ENCODE measurements around the gene ZNF93. TPM values are rescaled to one million over a fixed set of nuclear protein-coding genes. Genes with fewer than 3 reads are reported as not detected.
A peak's percentile ranks its signal among the peaks of the same experiment; 100 is the strongest.
"Not testable (repeated sequence)": the region's sequence is repeated elsewhere in the genome, so short reads cannot be mapped to it uniquely, and the experiment has no call there.

Gene ZNF93
- total RNA-seq, 2 donors from 2014 or later, result 47.7 to 53.3 TPM

DNA sequence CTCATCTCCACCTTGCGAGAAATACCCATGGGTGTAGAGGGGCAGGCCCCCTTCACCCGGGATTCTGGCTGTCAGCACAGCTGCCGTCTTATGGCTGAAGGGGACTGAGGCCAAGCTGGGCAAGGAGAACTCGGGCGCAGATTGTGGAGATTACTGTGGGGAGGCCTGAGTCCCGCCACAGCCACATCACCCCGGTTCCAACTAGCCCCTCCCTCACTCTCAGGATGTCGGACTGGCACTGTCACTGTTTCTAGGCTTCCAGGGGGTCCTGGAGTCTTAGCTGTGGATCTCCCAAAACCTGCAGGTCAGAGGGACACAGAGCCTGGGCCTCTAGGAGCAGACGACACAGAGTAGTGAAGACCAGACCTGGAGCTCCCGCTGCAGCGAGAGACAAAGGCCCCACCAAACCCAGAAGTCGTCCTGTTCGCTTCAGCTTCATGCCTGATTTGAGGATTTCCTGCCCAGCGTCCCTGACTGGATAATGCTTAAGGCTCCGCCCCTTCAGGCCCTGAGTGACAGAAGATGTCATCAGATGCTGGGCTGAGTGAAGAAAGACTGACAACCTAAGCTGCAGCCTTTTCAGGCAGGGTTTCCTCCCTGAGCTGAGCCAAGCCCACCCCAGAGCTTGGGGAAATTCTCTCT lies 55.8 kb downstream of the ZNF93 start:
- Histone ChIP-seq H3K4me1 (ENCODE audit: control insufficient read depth, insufficient read depth, low read length) (no peaks in the 10 kb centered on the region), H3K9ac (ENCODE audit: extremely low read depth, low read length, poor library complexity, severe bottlenecking) (no peak overlapping the region), H3K27me3 (ENCODE audit: control insufficient read depth, insufficient read depth, low read length, poor library complexity, severe bottlenecking) (no peaks in the 10 kb centered on the region), H3K36me3 (ENCODE audit: control insufficient read depth, insufficient read depth, low read length) (no peaks in the 10 kb centered on the region), H3K9me3 (ENCODE audit: control insufficient read depth, low read length) (peaks cover 14% of the 10 kb centered on the region), H3K4me3 (ENCODE audit: low read length) (no peak overlapping the region), H3K27ac (ENCODE audit: low read depth, low read length) (no peak overlapping the region)
- H3K27ac Mint-ChIP-seq, result no peak overlapping the region
- 83 to 85% methylated on average over 8 to 15 of the region's 15 CpGs for WGBS, 2 experiments (ENCODE audit: insufficient coverage in 1 of 2, insufficient read length in 1 of 2)
- DNase-seq, result peak; percentile 78
- no peaks in the 10 kb centered on the region for H3K36me3 Mint-ChIP-seq (ENCODE audit: low read depth)
- peak overlapping the region; percentile 28 for H3K4me3 Mint-ChIP-seq
- peaks cover 2% of the 10 kb centered on the region for H3K27me3 Mint-ChIP-seq (ENCODE audit: insufficient read depth)
- TF ChIP-seq, protein P1, sequence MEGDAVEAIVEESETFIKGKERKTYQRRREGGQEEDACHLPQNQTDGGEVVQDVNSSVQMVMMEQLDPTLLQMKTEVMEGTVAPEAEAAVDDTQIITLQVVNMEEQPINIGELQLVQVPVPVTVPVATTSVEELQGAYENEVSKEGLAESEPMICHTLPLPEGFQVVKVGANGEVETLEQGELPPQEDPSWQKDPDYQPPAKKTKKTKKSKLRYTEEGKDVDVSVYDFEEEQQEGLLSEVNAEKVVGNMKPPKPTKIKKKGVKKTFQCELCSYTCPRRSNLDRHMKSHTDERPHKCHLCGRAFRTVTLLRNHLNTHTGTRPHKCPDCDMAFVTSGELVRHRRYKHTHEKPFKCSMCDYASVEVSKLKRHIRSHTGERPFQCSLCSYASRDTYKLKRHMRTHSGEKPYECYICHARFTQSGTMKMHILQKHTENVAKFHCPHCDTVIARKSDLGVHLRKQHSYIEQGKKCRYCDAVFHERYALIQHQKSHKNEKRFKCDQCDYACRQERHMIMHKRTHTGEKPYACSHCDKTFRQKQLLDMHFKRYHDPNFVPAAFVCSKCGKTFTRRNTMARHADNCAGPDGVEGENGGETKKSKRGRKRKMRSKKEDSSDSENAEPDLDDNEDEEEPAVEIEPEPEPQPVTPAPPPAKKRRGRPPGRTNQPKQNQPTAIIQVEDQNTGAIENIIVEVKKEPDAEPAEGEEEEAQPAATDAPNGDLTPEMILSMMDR (conservative IDR thresholded peaks at IDR 0.05), result no peak
- peaks cover 2% of the 10 kb centered on the region for H3K4me1 Mint-ChIP-seq
- H3K9me3 Mint-ChIP-seq, result peaks cover 15% of the 10 kb centered on the region

DNA sequence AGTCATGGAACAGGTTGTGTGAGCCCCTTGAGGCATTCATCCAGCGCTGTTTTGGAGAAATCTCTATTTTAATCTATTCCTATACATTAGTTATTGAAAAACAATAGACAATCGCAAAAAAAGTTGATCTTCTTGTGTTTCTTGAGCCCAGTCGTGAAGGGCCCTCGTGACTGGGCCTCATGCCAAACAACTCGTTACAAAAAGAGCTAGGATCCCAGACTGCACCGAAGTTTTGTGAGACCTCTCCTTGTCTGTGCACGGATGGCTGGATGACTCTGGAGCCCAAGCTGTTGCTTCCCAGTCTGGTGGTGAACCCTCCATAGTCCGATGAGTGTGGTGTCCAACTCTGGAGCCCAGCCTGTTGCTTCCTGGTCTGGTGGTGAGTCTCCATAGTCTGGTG lies 57.0 kb downstream of the ZNF93 start:
- H3K4me3 ChIP-seq (ENCODE audit: low read length), result not testable (repeated sequence)

DNA sequence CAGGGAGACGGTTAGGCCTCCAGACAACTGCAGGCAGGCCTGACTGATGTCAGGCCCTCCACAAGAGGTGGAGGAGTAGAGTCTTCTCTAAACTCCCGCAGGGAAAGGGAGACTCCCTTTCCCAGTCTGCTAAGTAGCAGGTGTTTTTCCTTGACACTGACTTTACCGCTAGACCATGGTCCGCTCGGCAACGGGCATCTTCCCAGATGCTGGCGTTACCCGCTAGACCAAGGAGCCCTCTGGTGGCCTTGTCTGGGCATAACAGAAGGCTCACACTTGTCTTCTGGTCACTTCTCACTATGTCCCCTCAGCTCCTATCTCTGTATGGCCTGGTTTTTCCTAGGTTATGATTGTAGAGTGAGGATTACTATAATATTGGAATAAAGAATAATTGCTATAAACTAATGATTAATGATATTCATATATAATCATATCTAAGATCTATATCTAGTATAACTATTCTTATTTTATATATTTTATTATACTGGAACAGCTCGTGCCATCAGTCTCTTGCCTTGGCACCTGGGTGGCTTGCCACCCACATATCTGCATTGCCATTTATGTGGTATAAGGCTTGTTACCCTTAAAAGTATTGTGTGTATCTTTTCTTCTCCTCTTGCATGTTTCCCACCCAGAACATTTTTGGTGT lies 58.5 kb downstream of the ZNF93 start:
- H3K27ac ChIP-seq (ENCODE audit: low read depth, low read length); H3K4me1 ChIP-seq (ENCODE audit: control insufficient read depth, insufficient read depth, low read length); H3K4me3 ChIP-seq (ENCODE audit: low read length); H3K4me1 Mint-ChIP-seq; H3K36me3 Mint-ChIP-seq (ENCODE audit: low read depth); H3K4me3 Mint-ChIP-seq; H3K27ac Mint-ChIP-seq; H3K9ac ChIP-seq (ENCODE audit: extremely low read depth, low read length, poor library complexity, severe bottlenecking); H3K36me3 ChIP-seq (ENCODE audit: control insufficient read depth, insufficient read depth, low read length); H3K27me3 Mint-ChIP-seq (ENCODE audit: insufficient read depth); H3K27me3 ChIP-seq (ENCODE audit: control insufficient read depth, insufficient read depth, low read length, poor library complexity, severe bottlenecking): not testable (repeated sequence)
- peak; percentile 90 for DNase-seq
- WGBS, 2 experiments (ENCODE audit: insufficient coverage in 1 of 2, insufficient read length in 1 of 2), result 26% methylated on average over 8 of the region's 9 CpGs; no CpG with 5 or more reads in 1 of the 2 experiments
- peaks cover 29% of the 10 kb centered on the region for H3K9me3 Mint-ChIP-seq
- TF ChIP-seq, protein P1 (conservative IDR thresholded peaks at IDR 0.05), result peak; percentile 88
- peaks cover 25% of the 10 kb centered on the region for H3K9me3 ChIP-seq (ENCODE audit: control insufficient read depth, low read length)

More for the DNA sequence above, 57.0 kb downstream of the ZNF93 start:
- 95 to 96% methylated on average over 7 to 8 of the region's 8 CpGs for WGBS, 2 experiments (ENCODE audit: insufficient coverage in 1 of 2, insufficient read length in 1 of 2)
- H3K27ac Mint-ChIP-seq; H3K4me1 ChIP-seq (ENCODE audit: control insufficient read depth, insufficient read depth, low read length); H3K4me1 Mint-ChIP-seq; H3K36me3 Mint-ChIP-seq (ENCODE audit: low read depth); H3K9ac ChIP-seq (ENCODE audit: extremely low read depth, low read length, poor library complexity, severe bottlenecking); H3K27me3 ChIP-seq (ENCODE audit: control insufficient read depth, insufficient read depth, low read length, poor library complexity, severe bottlenecking); H3K36me3 ChIP-seq (ENCODE audit: control insufficient read depth, insufficient read depth, low read length); H3K4me3 Mint-ChIP-seq; DNase-seq; H3K27me3 Mint-ChIP-seq (ENCODE audit: insufficient read depth); H3K27ac ChIP-seq (ENCODE audit: low read depth, low read length): not testable (repeated sequence)
- H3K9me3 Mint-ChIP-seq, result peaks cover 27% of the 10 kb centered on the region
- peaks cover 24% of the 10 kb centered on the region for H3K9me3 ChIP-seq (ENCODE audit: control insufficient read depth, low read length)
